H9 (cell line): ENCODE data around the gene MRPS18A. TPM values are rescaled to one million over a fixed set of nuclear protein-coding genes. Genes with fewer than 3 reads are reported as not detected.

Experiments used
- DNase-seq: peaks from one replicate; pipeline ENCODE4 v3.0.0-alpha.2; 2017
- H2AFZ ChIP-seq: one replicate; pipeline ENCODE4 v1.6.1; 2013; ENCODE audit warnings: mild to moderate bottlenecking, low read length, control low read depth, moderate library complexity
- H2AK5ac ChIP-seq: 2 replicates; pipeline ENCODE4 v1.6.1; 2013; ENCODE audit warnings: low read length, control low read depth, mixed read lengths; ENCODE audit not compliant: insufficient read length
- H2BK120ac ChIP-seq: one replicate; pipeline ENCODE4 v1.6.1; 2013; ENCODE audit warnings: low read depth, mild to moderate bottlenecking, low read length, control low read depth, inconsistent platforms; ENCODE audit not compliant: poor library complexity, severe bottlenecking
- H2BK12ac ChIP-seq: 2 replicates; pipeline ENCODE4 v1.6.1; 2013; ENCODE audit warnings: low read length, control low read depth, mixed read lengths, low read depth; ENCODE audit not compliant: insufficient read length
- H2BK15ac ChIP-seq: 2 replicates; pipeline ENCODE4 v1.6.1; 2013; ENCODE audit warnings: low read depth, low read length, control low read depth
- H2BK20ac ChIP-seq: one replicate; pipeline ENCODE4 v1.6.1; 2013; ENCODE audit warnings: low read depth, mild to moderate bottlenecking, low read length, control low read depth, inconsistent platforms; ENCODE audit not compliant: poor library complexity, severe bottlenecking
- H2BK5ac ChIP-seq: 2 replicates; pipeline ENCODE4 v1.6.1; 2013; ENCODE audit warnings: low read length, control low read depth, mixed read lengths; ENCODE audit not compliant: insufficient read length
- H3K14ac ChIP-seq: 2 replicates; pipeline ENCODE4 v1.6.1; 2013; ENCODE audit warnings: low read length, control low read depth; ENCODE audit not compliant: insufficient read depth
- H3K18ac ChIP-seq: 2 replicates; pipeline ENCODE4 v1.6.1; 2013; ENCODE audit warnings: low read depth, mild to moderate bottlenecking, mixed read lengths, low read length, control low read depth; ENCODE audit not compliant: insufficient read length
- H3K23ac ChIP-seq: 2 replicates; pipeline ENCODE4 v1.6.1; 2013; ENCODE audit warnings: low read length, control low read depth, mixed read lengths, low read depth; ENCODE audit not compliant: insufficient read length
- H3K23me2 ChIP-seq: 2 replicates; pipeline ENCODE4 v1.6.1; 2013; ENCODE audit warnings: low read depth, mild to moderate bottlenecking, mixed read lengths, low read length, control low read depth; ENCODE audit not compliant: insufficient read length, poor library complexity, severe bottlenecking
- H3K27ac ChIP-seq: 2 replicates; pipeline ENCODE4 v1.5.1; 2013; ENCODE audit warnings: low read length, control low read depth, mixed read lengths, low read depth; ENCODE audit not compliant: insufficient read length
- H3K27me3 ChIP-seq: 2 replicates; pipeline ENCODE4 v1.6.1; 2013; ENCODE audit warnings: low read length, control low read depth, inconsistent platforms; ENCODE audit not compliant: insufficient read depth
- H3K4ac ChIP-seq: 2 replicates; pipeline ENCODE4 v1.6.1; 2013; ENCODE audit warnings: low read depth, mild to moderate bottlenecking, control low read depth, inconsistent platforms, low read length, moderate library complexity
- H3K4me1 ChIP-seq: 2 replicates; pipeline ENCODE4 v1.6.1; 2013; ENCODE audit warnings: low read length, control low read depth, inconsistent platforms; ENCODE audit not compliant: insufficient read depth
- H3K4me2 ChIP-seq: 2 replicates; pipeline ENCODE4 v1.6.1; 2013; ENCODE audit warnings: low read length, control low read depth, mixed read lengths; ENCODE audit not compliant: insufficient read length, insufficient read depth
- H3K56ac ChIP-seq: 2 replicates; pipeline ENCODE4 v1.6.1; 2013; ENCODE audit warnings: low read depth, mild to moderate bottlenecking, mixed read lengths, low read length, control low read depth; ENCODE audit not compliant: insufficient read length
- H3K79me1 ChIP-seq: 2 replicates; pipeline ENCODE4 v1.6.1; 2013; ENCODE audit warnings: low read depth, mild to moderate bottlenecking, moderate library complexity, low read length, control low read depth, inconsistent platforms; ENCODE audit not compliant: insufficient read depth, poor library complexity, severe bottlenecking
- H3K79me2 ChIP-seq: 2 replicates; pipeline ENCODE4 v1.6.1; 2013; ENCODE audit warnings: low read length, control low read depth, inconsistent platforms; ENCODE audit not compliant: insufficient read depth
- H3K9ac ChIP-seq: 2 replicates; pipeline ENCODE4 v1.6.1; 2013; ENCODE audit warnings: low read length, control low read depth, mixed read lengths; ENCODE audit not compliant: insufficient read length; ENCODE audit errors: extremely low read depth
- H3K9me3 ChIP-seq: one replicate; pipeline ENCODE4 v1.6.1; 2013; ENCODE audit warnings: low read depth, low read length, inconsistent platforms; ENCODE audit not compliant: control insufficient read depth
- H3T11ph ChIP-seq: one replicate; pipeline ENCODE4 v1.6.1; 2013; ENCODE audit warnings: mild to moderate bottlenecking, low read length, control low read depth, inconsistent platforms
- H4K20me1 ChIP-seq: one replicate; pipeline ENCODE4 v1.6.1; 2013; ENCODE audit not compliant: control insufficient read depth, insufficient read length, insufficient read depth
- H4K5ac ChIP-seq: 2 replicates; pipeline ENCODE4 v1.6.1; 2013; ENCODE audit warnings: low read depth, mild to moderate bottlenecking, mixed read lengths, low read length, control low read depth; ENCODE audit not compliant: insufficient read length
- H4K8ac ChIP-seq: replicated peaks from 2 replicates; pipeline ENCODE4 v1.6.1; 2013; ENCODE audit warnings: low read length, control low read depth, mixed read lengths, low read depth; ENCODE audit not compliant: insufficient read length
- H4K91ac ChIP-seq: 2 replicates; pipeline ENCODE4 v1.6.1; 2013; ENCODE audit warnings: low read depth, mild to moderate bottlenecking, moderate library complexity, mixed read lengths, low read length, control low read depth; ENCODE audit not compliant: insufficient read length
- H3K27ac Mint-ChIP-seq, 3 experiments: 2 replicates in 2 of 3; 3 replicates in 1 of 3; pipeline ENCODE4 v1.8.0; 2020 to 2021; ENCODE audit warnings: mixed read lengths in 3 of 3, mild to moderate bottlenecking in 1 of 3, moderate library complexity in 1 of 3
- H3K27me3 Mint-ChIP-seq: 2 replicates; pipeline ENCODE4 v1.8.0; 2021; ENCODE audit warnings: low read depth, mild to moderate bottlenecking, moderate library complexity, mixed read lengths
- H3K36me3 Mint-ChIP-seq, 3 experiments: 2 replicates in 2 of 3; 3 replicates in 1 of 3; pipeline ENCODE4 v1.8.0; 2020 to 2021; ENCODE audit warnings: low read depth in 3 of 3, mixed read lengths in 3 of 3; ENCODE audit not compliant: insufficient read depth in 1 of 3
- H3K4me1 Mint-ChIP-seq, 2 experiments: 2 replicates each; pipeline ENCODE4 v1.8.0; 2020; ENCODE audit warnings: mixed read lengths in 2 of 2
- H3K4me3 Mint-ChIP-seq, 2 experiments: 2 replicates in 1 of 2; 3 replicates in 1 of 2; pipeline ENCODE4 v1.8.0; 2020 to 2021; ENCODE audit warnings: mild to moderate bottlenecking in 2 of 2, mixed read lengths in 2 of 2, moderate library complexity in 1 of 2
- H3K9me3 Mint-ChIP-seq, 2 experiments: 2 replicates in 1 of 2; 3 replicates in 1 of 2; pipeline ENCODE4 v1.8.0; 2020; ENCODE audit warnings: mild to moderate bottlenecking in 2 of 2, mixed read lengths in 2 of 2, moderate library complexity in 1 of 2
- CTCF ChIP-seq: fragments of 200-600 bp; sonication (generic); conservative IDR thresholded peaks from 3 replicates; pipeline ENCODE4 v1.8.0; 2021; ENCODE audit warnings: antibody characterized with exemption, mild to moderate bottlenecking
- WGBS: extraction: QIAGEN DNeasy Blood & Tissue Kit; methylation state at CpG from one replicate; pipeline ENCODE4 v1.1.7; 2013; ENCODE audit warnings: missing lambda C conversion rate, low lambda C conversion rate, mixed read lengths; ENCODE audit not compliant: insufficient read length; ENCODE audit errors: extremely low coverage; 5-methylcytosine and 5-hydroxymethylcytosine counted together
- total RNA-seq: library from RNA; stranded (reverse); gene quantifications from 2 replicates; pipeline ENCODE4 v1.2.1, GENCODE V29; 2021

Gene MRPS18A
- total RNA-seq, 1 experiment from 2014 or later: 65.1 TPM

- H4K20me1 ChIP-seq: no peaks in the 10 kb centered on the region
- no peak overlapping the region for H2AFZ ChIP-seq
- no peak overlapping the region for H2BK15ac ChIP-seq
- WGBS: no CpG with 5 or more reads among the region's 2 CpGs
- no peak for TF ChIP-seq CTCF
- no peaks in the 10 kb centered on the region for H3K23me2 ChIP-seq
- no peak overlapping the region for H4K5ac ChIP-seq
- no peaks in the 10 kb centered on the region for H3K27me3 ChIP-seq
- H2BK20ac ChIP-seq: no peak overlapping the region
- Mint-ChIP-seq H3K4me1 (peaks cover 17 to 18% of the 10 kb centered on the region in 2 experiments), H3K4me3 (no peak overlapping the region), H3K27ac (no peak overlapping the region), H3K9me3 (no peaks in the 10 kb centered on the region), H3K27me3 (no peaks in the 10 kb centered on the region; the same call in none of the 2 replicates), H3K36me3 (no peaks in the 10 kb centered on the region)
- no peak overlapping the region for H3K56ac ChIP-seq
- no peak overlapping the region for H3K9ac ChIP-seq
- no peak overlapping the region for H3K4me2 ChIP-seq
- H4K91ac ChIP-seq: no peak overlapping the region
- H3T11ph ChIP-seq: no peak overlapping the region
- no peaks in the 10 kb centered on the region for H3K4me1 ChIP-seq
- H3K18ac ChIP-seq: no peak overlapping the region
- H3K23ac ChIP-seq: no peak overlapping the region
- H2BK120ac ChIP-seq: no peak overlapping the region
- no peaks in the 10 kb centered on the region for H3K79me1 ChIP-seq
- no peaks in the 10 kb centered on the region for H3K79me2 ChIP-seq
- no peak overlapping the region for H3K4ac ChIP-seq
- no peak overlapping the region for H2AK5ac ChIP-seq
- DNase-seq: no peak
- H3K9me3 ChIP-seq: no peaks in the 10 kb centered on the region
- H2BK5ac ChIP-seq: no peak overlapping the region
- H3K14ac ChIP-seq: no peak overlapping the region
- H3K27ac ChIP-seq: no peak overlapping the region
- H4K8ac ChIP-seq: no peak overlapping the region
- no peak overlapping the region for H2BK12ac ChIP-seq
Measured at GRCh38 chr6:43648248-43648647, 39.3 kb downstream of the MRPS18A start.
